Stimulated activated CD8-positive, alpha-beta memory T cell treated with anti-CD3 and anti-CD28 coated beads, Interleukin-4, amount 100 ng/mL, for 4 hours (primary cell): ENCODE results near the gene MAP7.
A peak's percentile ranks its signal among the peaks of the same experiment; 100 is the strongest.

Experiments
- DNase-seq, 2 donors: peaks; one replicate each; pipeline ENCODE4 v3.0.0-alpha.2; 2020; ENCODE audit warnings: low read depth in 2 of 2, low spot score in 1 of 2

MAP7 gene

DNA sequence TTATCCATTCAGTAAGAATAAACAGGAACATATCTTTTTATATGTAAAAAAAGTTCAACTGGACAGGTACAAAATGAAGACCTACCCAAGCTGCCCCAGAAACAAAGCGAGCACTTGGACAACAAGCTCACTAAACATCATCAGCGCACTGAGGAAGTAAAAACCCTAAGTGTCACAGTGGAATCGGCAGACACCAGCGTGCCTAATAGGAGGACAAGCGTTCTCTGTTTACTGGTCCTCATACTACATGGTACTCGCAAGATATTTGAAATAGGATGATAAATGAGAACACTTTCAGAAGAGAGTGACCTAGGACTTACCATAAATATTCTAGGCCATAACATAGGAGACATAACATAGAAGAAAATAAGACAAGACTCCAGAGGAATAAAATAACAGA is 18.2 kb downstream of the MAP7 start:
- no peak for DNase-seq

DNA sequence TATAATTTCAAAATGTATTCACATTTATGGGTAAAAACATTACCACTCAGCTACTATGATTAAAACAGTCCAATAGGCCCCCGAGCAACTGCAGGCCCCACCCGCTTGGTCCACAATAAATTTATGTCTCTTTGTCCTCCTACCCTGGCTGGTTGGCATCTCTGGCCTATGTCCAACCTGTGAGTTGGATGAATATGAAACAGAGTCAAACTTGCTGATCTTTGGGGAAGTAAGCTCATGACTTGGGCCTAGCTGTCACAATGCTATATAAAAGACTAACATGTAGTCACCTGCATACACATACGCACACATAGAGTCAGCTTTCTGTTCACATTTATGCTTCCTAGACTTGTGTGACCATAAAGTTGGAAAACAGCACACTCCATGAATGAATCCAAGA is 20.5 kb downstream of the MAP7 start:
- no peak for DNase-seq

DNA sequence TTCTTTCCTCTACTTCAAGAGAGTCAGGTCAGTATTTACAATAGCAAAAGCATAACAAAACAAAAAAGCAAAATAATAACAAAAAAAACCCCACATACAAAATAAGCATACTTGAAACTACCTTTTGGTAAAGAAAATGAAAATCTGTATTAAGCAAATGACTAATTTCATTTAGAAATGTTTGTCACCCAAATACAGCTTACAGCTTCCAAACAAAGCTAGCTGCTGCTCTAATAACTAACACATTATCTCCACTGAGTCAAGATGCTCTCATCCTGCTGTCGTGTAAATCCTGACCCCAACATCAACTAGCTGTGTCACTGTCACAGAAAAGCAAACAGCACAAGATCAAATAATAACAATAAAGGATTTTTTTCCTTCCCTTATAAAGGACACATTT is 21.7 kb downstream of the MAP7 start:
- DNase-seq = no peak

DNA sequence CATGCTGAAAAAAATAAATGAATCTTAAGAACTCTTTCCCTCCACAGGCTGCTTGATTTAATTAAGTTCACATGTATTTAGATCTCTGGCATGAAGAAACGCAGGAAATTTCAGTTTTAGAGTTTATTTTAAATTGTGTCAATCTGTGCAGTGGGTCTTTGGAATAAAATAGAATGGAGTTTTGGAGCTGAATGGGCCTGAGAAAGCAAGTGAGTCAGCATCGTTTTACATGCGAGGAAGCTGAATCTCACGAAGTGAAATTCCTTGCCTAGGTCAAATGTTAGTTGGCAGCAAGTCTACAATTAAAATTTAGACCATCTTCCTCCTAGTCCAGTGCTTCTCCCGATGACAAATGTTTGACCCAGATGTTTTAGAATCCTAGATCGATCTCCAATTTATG is 22.4 kb downstream of the MAP7 start:
- DNase-seq = no peak

DNA sequence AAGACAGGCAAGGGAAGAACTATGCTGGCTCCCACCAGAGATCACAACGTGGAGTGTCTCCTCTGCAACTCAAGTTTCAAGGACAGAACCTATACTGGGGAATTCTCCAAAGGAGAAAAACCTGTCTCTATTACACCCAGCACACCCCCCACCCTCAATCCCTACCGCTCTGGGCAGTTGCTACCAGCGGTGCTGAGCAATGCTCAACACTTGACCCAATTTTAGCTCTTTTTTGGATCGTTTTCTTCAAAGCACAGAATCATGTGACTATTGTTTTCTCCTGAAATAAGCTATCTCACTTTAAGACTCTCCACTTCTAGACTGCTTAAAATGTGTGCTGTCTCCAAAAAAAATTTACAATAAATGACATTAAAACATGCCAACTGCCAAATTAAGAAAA is 23.3 kb downstream of the MAP7 start:
- DNase-seq = no peak

DNA sequence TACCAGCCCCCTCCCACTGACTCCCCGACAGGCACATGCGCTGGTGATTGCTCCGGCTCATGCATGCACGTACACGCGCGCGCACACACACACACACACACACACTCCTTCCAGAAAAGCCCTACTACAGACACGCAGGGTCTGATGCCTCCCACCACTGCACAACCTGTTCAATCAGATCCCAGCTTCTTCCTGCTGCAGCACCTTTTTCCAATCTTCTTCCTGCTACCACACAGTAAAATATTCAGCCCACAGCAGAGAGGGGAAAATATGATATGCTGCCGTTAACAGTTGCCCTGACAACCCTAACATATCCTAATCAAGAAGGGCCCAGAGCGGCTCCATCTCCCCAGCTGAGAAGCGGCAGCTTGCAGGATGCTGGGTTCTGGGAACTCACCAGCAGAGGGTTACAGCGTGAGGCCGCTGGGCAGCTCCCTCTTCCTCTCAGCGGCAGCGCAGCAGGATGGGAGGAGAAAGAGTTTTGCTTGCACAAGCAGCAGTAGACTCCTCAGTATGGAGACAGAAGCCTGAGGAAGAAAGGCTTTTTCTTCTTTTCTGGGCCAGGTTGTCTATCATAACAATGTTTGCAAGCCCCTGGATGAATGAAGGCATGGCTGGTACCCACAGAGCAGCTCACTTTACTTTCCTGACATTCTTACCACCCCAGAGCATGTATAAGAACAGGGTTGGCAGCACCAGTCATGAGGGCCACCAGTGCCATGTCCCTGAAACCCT is 23.9 kb downstream of the MAP7 start:
- DNase-seq = no peak

DNA sequence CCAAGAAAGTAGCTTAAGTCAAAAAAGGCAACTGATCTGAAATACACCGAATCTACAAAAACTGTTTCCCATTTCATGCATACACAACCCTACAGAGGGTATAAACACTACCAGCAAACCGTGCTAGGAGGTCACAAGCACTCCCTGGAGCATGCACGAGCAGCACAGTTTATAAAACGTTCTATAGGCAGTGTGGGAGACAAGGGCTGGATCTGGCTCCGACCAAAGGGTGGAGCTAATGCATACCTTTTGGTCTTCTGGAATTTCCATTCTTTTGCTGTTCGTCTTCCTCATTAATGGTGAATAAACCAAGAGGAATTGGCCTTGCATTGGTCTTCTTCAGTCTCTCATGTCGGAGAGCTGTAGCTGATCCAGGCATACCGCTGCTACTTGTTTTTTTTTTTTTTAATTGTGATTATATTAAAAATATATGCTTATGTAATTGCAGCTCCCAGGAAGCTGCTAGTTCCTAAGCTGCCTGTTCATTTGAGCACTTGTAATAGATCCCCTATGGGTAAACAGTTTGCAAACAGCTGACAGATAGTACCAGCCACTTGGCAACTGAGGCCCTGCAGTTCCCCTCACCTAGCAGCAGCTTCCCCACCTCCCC is 24.5 kb downstream of the MAP7 start:
- DNase-seq = no peak

DNA sequence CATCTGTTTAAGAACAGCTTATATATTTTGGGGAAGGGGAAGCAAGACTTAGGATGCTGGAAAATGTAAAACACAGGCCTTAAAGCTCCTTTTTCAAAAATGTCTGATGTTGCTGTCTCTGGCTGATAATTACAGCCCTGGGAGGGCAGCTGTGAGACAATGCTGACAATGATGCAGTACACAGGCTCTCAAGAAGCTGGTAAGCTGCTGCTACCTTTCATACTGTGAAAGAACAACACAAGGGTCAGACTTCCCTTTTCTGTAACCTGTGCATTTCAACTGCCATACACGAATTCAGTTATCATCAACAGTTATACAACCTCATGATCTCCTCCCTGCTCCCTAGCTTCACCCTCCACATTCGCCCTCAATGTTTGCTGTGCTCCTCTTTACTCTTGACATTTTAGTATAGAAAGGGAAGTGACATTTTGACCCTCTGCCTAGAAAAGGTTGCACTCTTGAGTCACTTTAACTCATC is 25.2 kb downstream of the MAP7 start:
- no peak for DNase-seq

DNA sequence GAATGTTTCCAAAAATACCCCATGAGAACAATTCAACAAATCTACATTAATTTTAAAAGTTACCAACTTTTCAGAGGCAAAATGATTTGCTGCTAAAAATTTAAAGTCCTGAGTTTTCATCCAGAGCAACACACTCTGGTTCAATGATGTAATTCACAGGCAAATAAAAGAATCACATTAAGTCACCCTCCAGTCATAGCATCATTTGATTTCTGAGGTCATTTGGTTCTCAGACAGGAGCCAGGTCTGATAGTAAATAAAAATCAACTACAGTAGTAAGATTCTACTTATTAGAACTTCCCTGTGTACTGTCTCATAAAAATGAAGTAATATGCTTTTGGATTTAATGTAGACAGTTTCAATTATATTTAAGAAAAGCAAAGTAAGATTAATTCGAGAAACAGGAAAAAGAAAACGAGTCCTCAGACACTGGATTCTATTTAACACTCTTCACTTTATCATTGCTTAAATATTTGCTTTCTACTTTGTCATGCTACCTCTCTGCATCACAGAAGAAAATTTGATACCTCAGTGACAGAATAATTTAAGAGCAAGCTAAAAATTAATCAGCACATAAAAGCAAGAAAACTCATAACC is 25.8 kb downstream of the MAP7 start:
- DNase-seq = no peak

DNA sequence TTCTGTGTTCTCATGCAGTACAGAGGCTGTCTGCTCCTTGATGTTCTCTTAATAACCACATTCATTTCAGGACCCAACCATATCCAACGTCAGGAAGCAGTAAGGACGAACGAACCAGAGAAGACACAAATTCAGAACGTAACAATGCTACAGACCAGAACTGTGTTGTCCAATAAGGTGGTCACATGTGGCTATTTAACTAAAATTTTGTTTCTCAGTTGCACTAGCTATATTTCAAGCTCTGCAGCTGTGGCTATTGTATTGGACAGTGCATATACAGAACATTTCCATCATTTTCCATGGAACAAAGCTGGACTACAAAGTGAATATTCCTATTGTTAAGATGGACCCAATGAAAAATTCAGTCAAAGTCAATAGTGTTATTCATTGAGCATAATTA is 27.0 kb downstream of the MAP7 start:
- DNase-seq = no peak

DNA sequence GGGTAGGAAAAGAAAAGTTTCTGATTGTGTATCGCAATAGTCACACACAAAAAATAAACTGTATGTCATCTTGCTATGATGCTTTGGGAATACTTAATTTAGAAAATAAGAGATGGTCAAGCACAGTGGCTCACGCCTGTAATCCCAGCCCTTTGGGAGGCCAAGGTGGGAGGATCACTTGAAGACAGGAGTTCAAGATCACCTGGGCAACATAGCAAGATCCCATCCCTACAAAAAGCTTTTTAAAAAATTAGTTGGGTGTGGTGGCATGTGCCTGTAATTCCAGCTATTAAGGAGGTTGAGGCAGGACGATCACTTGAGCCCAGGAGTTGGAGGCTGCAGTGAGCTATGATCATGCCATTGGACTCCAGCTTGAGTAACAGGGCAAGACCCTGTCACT is 27.6 kb downstream of the MAP7 start:
- DNase-seq = no peak

DNA sequence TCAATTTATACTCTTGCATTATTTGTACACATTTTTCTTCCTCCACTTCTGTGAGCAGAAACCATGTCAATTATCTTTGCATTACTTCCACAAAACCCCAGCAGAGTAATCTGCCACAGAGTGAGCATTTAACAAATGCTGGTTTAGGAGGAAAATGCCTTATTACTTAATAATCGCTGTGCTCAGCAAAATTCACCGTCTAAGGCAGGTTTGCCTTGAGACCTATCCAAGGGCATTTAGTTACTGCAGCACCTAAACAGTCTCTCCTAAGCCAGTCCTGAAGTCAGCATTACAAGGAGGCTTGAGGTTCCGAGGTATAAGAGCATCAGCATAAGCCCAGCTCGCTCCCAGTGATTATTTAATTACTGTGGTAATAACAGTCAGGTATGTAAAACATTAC is 28.3 kb downstream of the MAP7 start:
- no peak for DNase-seq

DNA sequence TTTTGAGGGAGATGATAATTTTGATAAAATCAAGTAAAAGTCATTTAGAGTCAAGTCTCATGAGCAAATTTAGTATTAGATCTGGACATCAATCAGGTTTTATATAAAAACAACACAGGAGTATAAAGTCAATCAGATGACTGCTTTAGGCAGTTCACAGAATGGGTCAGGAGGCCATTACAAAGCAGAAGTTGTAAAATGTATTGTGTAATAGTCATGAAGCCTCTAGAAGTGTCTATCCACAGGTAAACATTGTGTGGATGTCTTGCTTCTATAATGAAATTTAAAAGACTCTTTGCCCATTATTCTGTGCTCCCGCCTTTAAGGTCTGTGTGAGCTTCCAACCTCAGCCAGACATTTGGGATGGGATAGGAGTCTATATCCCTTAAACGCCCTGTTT is 28.8 kb downstream of the MAP7 start:
- DNase-seq = no peak

DNA sequence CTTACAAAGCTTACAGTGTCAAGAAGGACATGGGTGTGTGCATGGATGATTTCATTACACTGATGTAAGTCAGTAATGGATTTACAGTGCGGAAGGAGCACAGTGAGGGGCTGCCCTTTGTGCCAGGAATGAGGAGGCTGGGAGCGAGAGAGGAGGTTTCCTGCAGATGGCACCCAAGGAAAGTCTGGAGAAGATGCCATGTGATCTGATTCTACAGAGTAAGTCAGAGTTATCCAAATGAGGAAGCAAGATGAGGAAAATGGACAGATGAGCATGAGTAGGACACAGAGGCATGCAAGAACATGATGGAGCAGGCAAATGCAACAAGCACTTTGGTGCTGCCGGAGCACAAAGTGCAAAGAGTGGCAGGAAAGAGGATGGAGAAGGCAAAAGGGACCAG is 29.7 kb downstream of the MAP7 start:
- no peak for DNase-seq

DNA sequence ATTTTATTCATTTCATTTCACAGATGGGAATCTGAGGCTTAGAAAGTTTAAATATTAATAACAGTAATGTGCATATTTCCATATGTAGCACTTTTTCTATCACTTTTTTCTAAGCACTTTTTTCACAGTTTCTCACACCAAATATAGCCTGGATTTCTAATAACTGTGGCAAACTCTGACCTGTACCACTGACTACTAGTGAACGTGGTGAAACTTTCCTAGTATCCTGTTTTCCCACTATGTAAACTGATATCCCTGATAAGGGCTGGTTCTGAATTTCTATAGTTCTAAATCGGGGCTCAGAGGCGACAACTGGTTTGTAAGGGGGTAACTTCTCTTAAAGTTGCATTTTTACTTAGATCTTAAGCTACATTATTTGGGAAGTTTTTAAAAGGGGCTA is 32.6 kb downstream of the MAP7 start:
- no peak for DNase-seq

DNA sequence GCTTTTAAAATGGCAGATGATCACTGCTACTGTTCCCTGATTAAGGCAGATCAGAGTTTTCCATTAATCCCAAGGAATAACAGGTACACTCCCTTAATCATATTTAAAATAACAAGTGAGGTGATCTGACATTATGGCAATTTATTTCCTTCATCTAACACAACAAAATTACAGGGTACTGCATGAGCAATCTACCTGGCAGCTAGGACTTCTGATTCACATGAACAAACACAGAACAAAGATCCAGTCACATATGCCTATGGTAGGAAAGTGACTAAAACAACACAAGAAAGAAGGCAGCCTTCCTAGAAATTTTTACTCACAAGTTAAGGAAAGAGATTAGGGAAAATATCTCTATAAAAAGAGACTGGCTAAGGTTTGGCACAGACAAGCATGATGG is 33.2 kb downstream of the MAP7 start:
- DNase-seq = no peak

DNA sequence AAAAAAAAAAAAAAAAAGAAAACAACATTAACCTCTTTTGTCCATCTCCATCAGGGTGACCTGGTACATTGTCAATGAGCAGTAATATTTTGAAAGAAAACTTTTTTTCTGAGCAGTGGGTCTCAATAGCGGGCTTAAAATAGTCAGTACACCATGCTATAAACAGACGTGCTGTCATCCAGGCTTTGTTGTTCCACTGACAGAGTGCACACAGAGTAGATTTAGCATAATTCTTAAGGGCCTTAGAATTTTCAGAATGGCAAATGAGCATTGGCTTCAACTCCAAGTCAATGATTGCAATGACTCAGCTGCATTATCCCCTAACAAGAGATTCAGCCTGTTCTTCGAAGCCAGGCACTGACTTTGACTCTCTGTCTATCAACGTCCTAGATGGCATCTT is 35.6 kb downstream of the MAP7 start:
- no peak for DNase-seq

DNA sequence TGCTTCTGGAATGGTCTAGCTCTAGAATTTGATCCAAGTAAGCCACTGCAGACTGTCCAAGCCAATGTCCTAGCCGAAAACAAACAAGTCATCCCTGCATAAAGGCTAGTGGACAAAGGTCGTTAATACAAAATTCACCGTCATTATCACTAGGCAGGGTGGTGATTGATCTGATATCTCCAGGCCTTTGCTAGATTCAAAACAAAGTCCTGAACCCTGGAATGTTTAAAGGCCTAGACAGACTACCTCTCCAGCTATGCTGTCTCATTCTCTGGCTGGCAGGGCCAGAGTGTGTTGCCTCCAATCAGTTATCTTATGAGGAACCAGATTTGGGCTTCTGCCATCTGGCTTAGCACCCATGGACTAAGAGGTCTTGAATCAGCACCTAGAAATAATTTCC is 38.3 kb downstream of the MAP7 start:
- no peak for DNase-seq

DNA sequence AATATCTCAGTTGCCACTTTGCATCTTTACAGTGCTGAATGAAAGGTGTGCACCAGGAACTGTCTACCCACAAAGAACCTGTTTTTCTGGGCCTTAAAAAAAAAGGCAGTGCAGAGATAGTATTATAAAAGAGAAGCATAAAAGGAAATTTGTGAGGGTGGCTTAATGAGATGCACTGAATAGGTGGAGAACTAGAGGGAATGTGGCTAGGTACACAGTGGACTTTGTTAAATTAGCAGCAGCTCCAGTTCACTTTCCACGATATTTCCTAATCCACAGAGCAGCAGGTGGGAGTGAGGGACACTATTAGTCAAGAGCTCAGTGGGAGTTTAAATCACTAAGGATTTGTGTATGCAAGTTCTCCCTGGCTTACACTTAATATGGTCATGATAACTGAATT is 38.8 kb downstream of the MAP7 start:
- DNase-seq = no peak

DNA sequence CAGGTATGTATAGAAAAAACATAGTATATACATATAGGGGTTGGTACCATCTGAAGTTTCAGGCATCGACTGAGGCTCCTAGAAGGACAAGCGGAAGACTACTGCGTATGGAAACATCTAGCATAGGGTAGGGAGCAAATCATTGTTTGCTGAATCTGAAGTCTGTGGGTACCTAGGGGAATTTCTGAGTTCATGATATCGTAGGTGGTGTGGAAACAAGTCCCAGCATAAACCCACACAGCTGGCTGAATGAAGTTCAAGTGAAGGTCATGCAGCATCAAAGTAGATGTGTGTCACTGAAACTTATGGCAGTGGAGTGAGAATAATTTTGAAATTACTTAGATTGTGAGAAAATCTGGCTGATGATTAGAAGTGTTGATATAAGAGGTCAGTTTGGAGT is 39.4 kb downstream of the MAP7 start:
- no peak for DNase-seq

DNA sequence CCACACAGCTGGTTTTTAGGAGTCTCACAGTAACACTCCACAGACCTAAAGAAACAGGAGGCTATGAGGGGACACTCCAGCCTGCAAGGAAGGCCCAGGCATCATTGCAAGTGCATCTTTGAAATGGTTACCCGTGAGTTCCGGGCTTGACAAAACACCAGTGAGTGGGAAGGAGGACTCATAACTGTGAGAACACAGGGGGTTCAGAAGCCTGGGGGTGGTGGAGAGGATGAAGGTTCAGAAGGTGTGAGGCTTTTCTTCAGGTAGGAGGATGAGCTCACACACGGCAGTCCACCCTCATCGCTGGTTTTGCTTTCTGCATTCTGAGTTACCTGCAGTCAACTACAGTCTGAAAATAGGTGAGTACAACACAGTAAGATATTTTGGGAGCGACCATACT is 39.9 kb downstream of the MAP7 start:
- DNase-seq = peak; percentile 1 to 12

DNA sequence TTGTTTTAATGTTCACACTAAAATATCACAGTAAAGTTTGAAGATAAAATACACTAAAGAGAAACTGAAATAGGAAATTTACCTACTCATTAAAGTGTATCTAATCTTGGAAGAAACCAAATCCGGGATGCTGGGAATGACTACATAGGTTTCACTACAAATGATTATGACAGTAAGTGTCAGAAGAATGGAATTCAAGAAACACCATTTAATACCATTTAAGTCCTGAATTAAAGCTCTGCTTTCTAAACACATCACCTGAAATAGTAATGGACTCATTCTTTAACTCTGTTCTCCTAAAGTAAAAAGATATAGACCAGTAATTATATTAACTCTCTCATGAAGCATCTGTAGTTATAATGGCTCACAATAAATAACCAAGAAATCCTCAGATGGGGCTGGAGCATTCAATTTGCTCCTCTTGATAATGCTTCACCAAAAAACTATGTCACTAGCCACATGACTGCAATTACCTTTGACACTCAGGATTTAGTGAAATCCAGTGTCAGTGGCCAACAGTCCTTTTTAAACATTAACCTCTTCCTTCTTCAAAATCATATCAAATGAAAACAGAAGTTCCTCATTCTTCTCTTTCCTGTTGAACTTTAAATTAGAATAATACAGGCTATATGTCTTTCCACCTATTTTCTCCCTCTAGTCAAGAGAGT is 41.4 kb downstream of the MAP7 start:
- no peak for DNase-seq
